Measurements from ENCODE around the gene EFNB1.
"Not testable (repeated sequence)": the region's sequence is repeated elsewhere in the genome, so short reads cannot be mapped to it uniquely, and the experiment has no call there.

The EFNB1 gene

GRCh38 chrX:68828740-68829581, at the start of gene EFNB1:
Gene EFNB1 (plus strand): TSS chrX:68829021. CDS start chrX:68829777, 756 bp downstream.
- DNase-seq (ENCODE audit: low read depth in 2 of 3, low spot score in 2 of 3), result peak; percentile 23 to 56 (median 37)

DNA sequence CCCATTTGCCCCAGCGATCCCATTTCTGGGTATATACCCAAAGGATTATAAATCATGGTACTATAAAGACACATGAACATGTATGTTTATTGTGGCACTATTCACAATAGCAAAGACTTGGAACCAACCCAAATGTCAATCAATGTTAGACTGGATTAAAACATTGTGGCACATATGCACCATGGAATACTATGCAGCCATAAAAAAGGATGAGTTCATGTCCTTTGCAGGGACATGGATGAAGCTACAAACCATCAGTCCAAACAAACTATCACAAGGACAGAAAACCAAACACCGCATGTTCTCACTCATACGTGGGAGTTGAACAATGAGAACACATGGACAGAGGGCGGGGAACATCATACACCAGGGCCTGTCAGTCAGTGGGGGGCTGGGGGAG, 47.5 kb upstream of the EFNB1 start:
- not testable (repeated sequence) for DNase-seq (ENCODE audit: low read depth in 2 of 3, low spot score in 2 of 3)

DNA sequence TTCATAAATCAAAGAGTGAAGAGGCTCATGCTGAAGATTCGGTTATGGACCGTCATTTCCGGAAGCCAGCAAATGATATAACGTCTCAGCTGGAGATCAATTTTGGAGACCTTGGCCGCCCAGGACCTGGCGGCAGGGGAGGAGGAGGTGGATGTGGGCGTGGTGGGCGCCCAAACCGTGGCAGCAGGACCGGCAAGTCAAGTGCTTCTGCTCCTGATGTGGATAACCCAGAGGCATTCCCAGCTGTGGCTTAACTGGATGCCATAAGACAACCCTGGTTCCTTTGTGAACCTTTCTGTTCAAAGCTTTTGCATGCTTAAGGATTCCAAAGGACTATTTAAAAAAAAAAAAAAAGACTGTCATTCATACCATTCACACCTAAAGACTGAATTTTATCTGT, 44.0 kb upstream of the EFNB1 start:
- DNase-seq (ENCODE audit: low read depth in 2 of 3, low spot score in 2 of 3), result no peak

DNA sequence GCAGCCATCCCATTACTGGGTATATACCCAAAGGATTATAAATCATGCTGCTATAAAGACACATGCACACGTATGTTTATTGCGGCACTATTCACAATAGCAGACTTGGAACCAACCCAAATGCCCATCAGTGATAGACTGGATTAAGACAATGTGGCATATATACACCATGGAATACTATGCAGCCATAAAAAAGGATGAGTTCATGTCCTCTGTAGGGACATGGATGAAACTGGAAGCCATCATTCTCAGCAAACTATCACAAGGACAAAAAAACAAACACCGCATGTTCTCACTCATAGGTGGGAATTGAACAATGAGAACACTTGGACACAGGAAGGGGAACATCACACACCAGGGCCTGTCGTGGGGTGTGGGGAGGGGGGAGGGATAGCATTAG, 42.2 kb upstream of the EFNB1 start:
- not testable (repeated sequence) for DNase-seq (ENCODE audit: low read depth in 2 of 3, low spot score in 2 of 3)

GRCh38 chrX:68789966-68790365, 38.9 kb upstream of the EFNB1 start:
- DNase-seq (ENCODE audit: low read depth in 2 of 3, low spot score in 2 of 3), result no peak

- no peak for DNase-seq (ENCODE audit: low read depth in 2 of 3, low spot score in 2 of 3)
These were observed 36.7 kb upstream of the EFNB1 start for GRCh38 chrX:68792083-68792482.

DNA sequence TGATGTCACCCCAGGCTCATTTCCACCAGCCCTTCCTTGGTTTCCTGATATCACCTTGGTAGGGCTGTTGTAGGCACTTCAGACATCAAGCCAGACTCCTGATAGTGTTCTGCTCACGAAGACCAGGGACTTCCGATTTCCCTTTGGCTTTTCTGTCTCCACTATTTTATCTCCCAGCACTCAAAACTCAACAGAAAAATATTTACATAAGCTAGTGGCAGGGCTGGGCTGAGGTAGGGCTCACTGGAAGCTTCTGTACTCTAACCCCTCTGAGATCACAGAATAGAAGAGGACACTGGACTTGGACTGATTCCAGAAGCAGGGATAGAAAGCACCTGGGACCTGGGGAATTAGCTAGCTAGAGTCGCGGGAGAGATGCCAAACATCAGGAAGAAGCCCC, 34.4 kb upstream of the EFNB1 start:
- no peak for DNase-seq (ENCODE audit: low read depth in 2 of 3, low spot score in 2 of 3)

DNA sequence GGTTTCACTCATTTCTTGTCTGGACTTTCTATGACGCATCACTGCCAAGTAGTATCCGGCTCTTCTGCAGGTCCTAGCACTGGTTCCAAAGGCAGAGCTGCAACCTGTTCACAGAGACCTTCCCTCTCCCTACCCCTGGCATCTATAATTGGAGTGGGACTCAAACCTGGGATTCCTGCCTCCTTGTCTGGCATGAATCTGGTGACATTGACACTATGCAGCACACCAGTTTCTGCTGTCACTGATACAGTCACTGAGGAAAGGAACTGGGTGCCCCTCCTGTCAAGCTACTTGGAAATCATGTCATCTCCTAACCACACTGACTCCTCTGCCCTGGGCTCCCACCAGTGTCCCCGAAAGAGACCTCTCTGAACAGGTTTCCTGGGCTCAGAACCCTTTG, 33.1 kb upstream of the EFNB1 start:
- DNase-seq (ENCODE audit: low read depth in 2 of 3, low spot score in 2 of 3), result no peak

DNA sequence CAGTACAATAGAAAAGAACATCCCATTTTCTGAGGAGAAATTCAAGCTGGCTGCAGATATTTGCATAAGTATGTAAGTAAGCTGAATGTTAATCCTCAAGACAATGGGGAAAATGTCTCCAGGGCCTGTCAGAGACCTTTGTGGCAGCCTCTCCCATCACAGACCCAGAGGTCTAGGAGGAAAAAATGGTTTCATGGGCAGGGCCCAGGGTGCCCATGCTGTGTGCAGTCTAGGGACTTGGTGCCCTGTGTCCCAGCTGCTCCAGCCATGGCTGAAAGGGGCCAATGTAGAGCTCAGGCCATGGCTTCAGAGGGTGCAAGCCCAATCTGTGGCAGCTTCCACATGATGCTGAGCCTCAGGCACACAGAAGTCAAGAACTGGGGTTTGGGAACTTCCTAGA, 30.4 kb upstream of the EFNB1 start:
- DNase-seq (ENCODE audit: low read depth in 2 of 3, low spot score in 2 of 3), result not testable (repeated sequence)

- DNase-seq (ENCODE audit: low read depth in 2 of 3, low spot score in 2 of 3), result no peak
These were observed 27.0 kb upstream of the EFNB1 start for GRCh38 chrX:68801737-68802290.

DNA sequence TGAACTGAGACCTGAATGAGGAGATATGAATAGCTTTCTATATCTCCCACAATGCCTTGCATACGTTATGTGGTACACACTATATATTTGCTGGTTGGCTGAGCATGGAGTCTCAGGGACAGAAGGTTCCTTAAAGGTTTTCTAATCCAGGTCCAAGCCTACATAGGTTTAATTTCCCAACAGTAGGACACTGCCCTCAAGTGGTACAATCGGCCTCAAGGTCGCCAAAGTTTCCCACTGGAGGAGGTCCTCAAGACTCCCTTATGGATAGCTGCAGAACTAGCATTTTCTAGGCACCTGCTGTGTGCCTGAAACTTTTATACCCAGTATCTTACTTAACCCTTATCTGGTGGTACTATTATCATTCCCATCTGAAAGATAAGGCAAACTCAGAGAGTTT, 21.0 kb upstream of the EFNB1 start:
- DNase-seq (ENCODE audit: low read depth in 2 of 3, low spot score in 2 of 3), result no peak

GRCh38 chrX:68808686-68809357, 20.0 kb upstream of the EFNB1 start:
- no peak for DNase-seq (ENCODE audit: low read depth in 2 of 3, low spot score in 2 of 3)

DNA sequence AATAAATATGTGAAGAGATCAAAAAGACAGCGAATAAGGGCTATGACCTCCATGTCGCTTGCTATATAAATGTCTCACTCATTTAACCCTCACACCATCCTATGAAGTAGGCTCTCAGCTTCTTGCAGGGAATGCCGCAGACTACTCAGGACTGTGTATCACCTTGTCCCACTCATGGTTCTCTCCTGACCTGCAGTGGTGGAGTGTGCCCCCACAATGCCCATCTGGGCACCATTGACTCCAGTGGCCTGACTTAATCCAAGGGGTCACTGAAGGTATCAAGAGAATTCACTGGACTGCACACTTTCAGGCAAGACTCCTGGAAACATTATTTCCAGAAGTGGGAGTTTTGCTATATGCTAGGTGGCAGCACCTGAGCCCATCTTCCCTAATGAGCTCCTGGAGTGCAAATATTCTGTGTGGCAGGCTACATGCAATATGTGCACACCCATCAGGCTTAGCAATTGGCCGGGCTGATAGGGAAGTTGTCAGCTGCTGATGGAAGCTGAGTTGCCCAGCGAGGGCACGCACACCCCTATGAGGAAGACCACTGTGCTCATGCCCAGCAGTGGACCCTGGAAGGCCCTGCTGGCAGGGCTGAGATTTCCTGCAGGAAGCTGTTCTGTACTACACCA, 8.2 kb upstream of the EFNB1 start:
- DNase-seq (ENCODE audit: low read depth in 2 of 3, low spot score in 2 of 3), result no peak

GRCh38 chrX:68821616-68822015, 7.2 kb upstream of the EFNB1 start:
- DNase-seq (ENCODE audit: low read depth in 2 of 3, low spot score in 2 of 3), result no peak

DNA sequence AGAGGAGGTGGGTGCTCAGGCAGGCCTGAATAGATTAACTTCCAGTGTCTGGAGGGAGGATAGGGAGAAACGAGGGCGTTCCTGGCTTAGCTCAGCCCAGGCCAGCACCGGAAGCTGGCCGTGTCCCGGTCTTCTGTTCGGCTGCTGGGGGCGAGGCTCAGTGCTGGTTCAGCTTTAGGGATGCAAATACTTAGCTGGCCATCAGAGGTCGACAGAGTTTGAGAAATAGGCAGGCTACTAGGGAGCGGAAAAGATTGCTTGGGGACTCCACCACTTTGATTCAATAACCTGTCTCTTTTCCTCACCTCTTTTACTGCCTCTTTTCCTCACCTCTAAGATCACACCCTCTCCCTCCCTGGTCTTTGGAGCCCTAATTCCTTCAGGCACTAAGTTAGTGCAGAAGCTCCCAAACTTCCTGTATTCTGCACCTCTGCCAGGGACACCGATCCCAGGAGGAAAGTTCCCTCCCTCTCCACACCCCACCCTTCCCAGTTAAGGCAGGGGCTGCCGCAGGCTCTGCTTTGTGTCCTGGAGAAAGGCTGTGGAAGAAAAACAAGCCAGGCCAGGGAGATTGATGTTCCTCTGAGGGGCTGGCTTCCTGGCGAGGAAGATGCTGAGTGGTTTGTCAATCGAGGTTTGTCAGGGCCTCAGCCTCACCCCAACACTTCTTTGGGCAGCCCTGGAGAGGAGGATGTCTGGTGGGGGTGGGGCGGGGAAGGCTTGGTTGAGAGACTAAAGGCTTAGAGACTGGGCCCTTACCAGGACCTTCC, 6.0 kb upstream of the EFNB1 start:
- no peak for DNase-seq (ENCODE audit: low read depth in 2 of 3, low spot score in 2 of 3)

- no peak for DNase-seq (ENCODE audit: low read depth in 2 of 3, low spot score in 2 of 3)
These were observed 5.2 kb upstream of the EFNB1 start for GRCh38 chrX:68823413-68824151.

GRCh38 chrX:68824152-68824433, 4.7 kb upstream of the EFNB1 start:
- no peak for DNase-seq (ENCODE audit: low read depth in 2 of 3, low spot score in 2 of 3)

GRCh38 chrX:68824565-68825125, 4.2 kb upstream of the EFNB1 start:
- no peak for DNase-seq (ENCODE audit: low read depth in 2 of 3, low spot score in 2 of 3)

- DNase-seq (ENCODE audit: low read depth in 2 of 3, low spot score in 2 of 3), result no peak
These were observed 2.5 kb upstream of the EFNB1 start for GRCh38 chrX:68826113-68826980.
